Uterus (tissue), 4 donors: ENCODE results near the gene ACBD6. TPM values are rescaled to one million over a fixed set of nuclear protein-coding genes. Genes with fewer than 3 reads are reported as not detected.
A peak's percentile ranks its signal among the peaks of the same experiment; 100 is the strongest.

Source experiments
- DNase-seq, 2 donors: peaks; one replicate each; pipeline ENCODE4 v3.0.0-alpha.2; 2019 to 2020
- H3K27ac ChIP-seq, 2 donors: fragments of 200-600 bp; sonication (generic); 1 replicate in 1 of 2; 2 replicates in 1 of 2; pipeline ENCODE4 v1.5.1; 2016 to 2018
- H3K27me3 ChIP-seq, 2 donors: fragments of 200-600 bp; sonication (generic); one replicate each; pipeline ENCODE4 v1.5.1; 2018 to 2019; ENCODE audit warnings: control low read depth in 1 of 2
- H3K36me3 ChIP-seq, 2 donors: fragments of 200-600 bp; sonication (generic); one replicate each; pipeline ENCODE4 v1.5.1; 2019; ENCODE audit warnings: control low read depth in 1 of 2
- H3K4me1 ChIP-seq, 2 donors: fragments of 200-600 bp; sonication (generic); one replicate each; pipeline ENCODE4 v1.5.1; 2018 to 2019; ENCODE audit warnings: control low read depth in 1 of 2
- H3K4me3 ChIP-seq, 2 donors: fragments of 200-600 bp; sonication (generic); 1 replicate in 1 of 2; 2 replicates in 1 of 2; pipeline ENCODE4 v1.5.1; 2018 to 2019; ENCODE audit warnings: mild to moderate bottlenecking in 1 of 2
- H3K9me3 ChIP-seq, 2 donors: fragments of 200-600 bp; sonication (generic); one replicate each; pipeline ENCODE4 v1.5.1; 2019; ENCODE audit warnings: control low read depth in 1 of 2
- POLR2A ChIP-seq, 2 donors: fragments of 450-650 bp; IDR thresholded peaks; one replicate each; pipeline ENCODE4 v1.6.1; 2016; ENCODE audit warnings: antibody characterized with exemption in 2 of 2, mild to moderate bottlenecking in 1 of 2, moderate library complexity in 1 of 2
- intact Hi-C: fragments of 100-400 bp; cut with DNase I; formaldehyde crosslinking; loops from one replicate; pipeline ENCODE4 v1.15.1; 2023; ENCODE audit warnings: low total_unique reads
- total RNA-seq, 4 donors: library from RNA; depleted of rRNA in 3 of 4; stranded (reverse); fragments of >200 nt in 3 of 4; gene quantifications; one replicate each; pipeline versions ENCODE4 v1.1.0 to v1.2.4, GENCODE V29; 2014 to 2023
- TF ChIP-seq, protein P1 (sequence below), 4 experiments: fragments of 200-600 bp in 2 of 4; fragments of 450-650 bp in 2 of 4; sonication (generic) in 2 of 4; IDR thresholded peaks; one replicate each; pipeline ENCODE4 v1.5.1; 2016 to 2019; ENCODE audit warnings: antibody characterized with exemption in 4 of 4, mild to moderate bottlenecking in 2 of 4, moderate library complexity in 1 of 4
- donor health status: DM: yes; HTN: yes; CAD: no.

Gene ACBD6
- total RNA-seq, 4 donors from 2014 or later = 22.1 to 54.7 (median 39.6) TPM

DNA sequence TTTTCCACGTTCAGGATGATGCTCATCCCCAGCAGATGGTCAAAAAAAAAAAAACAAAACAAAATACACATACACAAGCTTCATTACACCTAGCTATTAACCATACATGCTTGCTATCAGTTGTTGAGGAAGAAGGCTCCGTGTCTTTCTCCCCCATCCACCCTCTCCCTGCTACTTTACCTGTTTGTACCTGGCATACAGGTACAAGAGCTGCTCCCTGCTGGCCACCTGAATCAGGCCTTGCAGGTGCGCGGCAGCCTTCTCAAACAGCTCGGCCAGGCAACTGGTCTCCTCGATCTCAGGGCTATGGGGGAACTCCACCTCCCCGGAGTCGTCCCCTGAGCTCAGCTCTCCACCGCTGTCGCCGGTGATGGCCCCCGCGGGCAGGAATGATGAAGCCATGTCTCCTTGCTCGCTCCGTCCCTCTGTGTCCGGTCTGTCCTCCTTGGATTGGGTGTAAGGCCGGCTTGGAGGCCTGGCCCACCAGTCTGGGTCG, 464 bp downstream of the ACBD6 start:
- intact Hi-C loops = no loop called here
- H3K27ac ChIP-seq = peak overlapping the region; percentile 86 to 95
- no peaks in the 10 kb centered on the region for H3K36me3 ChIP-seq
- H3K4me3 ChIP-seq = peak overlapping the region; percentile 77 to 89
- DNase-seq = no peak
- TF ChIP-seq, protein P1, sequence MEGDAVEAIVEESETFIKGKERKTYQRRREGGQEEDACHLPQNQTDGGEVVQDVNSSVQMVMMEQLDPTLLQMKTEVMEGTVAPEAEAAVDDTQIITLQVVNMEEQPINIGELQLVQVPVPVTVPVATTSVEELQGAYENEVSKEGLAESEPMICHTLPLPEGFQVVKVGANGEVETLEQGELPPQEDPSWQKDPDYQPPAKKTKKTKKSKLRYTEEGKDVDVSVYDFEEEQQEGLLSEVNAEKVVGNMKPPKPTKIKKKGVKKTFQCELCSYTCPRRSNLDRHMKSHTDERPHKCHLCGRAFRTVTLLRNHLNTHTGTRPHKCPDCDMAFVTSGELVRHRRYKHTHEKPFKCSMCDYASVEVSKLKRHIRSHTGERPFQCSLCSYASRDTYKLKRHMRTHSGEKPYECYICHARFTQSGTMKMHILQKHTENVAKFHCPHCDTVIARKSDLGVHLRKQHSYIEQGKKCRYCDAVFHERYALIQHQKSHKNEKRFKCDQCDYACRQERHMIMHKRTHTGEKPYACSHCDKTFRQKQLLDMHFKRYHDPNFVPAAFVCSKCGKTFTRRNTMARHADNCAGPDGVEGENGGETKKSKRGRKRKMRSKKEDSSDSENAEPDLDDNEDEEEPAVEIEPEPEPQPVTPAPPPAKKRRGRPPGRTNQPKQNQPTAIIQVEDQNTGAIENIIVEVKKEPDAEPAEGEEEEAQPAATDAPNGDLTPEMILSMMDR (IDR thresholded peaks at IDR 0.05) = no peak
- no peak for TF ChIP-seq POLR2A (IDR thresholded peaks at IDR 0.05)
- no peaks in the 10 kb centered on the region for H3K27me3 ChIP-seq
- no peaks in the 10 kb centered on the region for H3K9me3 ChIP-seq
- H3K4me1 ChIP-seq = peaks cover 0 to 8% of the 10 kb centered on the region in 2 donors

DNA sequence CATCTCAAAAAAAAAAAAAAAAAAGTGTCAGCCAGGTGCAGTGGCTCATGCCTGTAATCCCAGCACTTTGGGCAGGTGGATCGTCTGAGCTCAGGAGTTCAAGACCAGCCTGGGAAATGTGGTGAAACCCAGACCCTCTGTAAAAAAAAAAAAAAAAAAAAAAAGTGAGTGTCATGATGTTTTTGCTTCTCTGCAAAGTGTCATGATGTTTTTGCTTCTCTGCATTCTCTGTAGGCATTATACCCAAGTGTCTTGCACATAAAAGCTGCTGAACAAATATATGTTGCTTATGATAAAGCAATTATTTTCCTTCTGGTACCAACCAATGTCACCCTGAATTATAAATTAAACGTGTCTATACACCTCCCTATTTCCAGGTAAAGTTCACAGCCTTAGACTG, 1.7 kb downstream of the ACBD6 start:
- peaks cover 0 to 8% of the 10 kb centered on the region in 2 donors for H3K4me1 ChIP-seq
- no peaks in the 10 kb centered on the region for H3K36me3 ChIP-seq
- intact Hi-C loops = no loop called here
- TF ChIP-seq POLR2A (IDR thresholded peaks at IDR 0.05) = no peak
- TF ChIP-seq, protein P1 (IDR thresholded peaks at IDR 0.05) = no peak
- no peak overlapping the region for H3K27ac ChIP-seq
- H3K9me3 ChIP-seq = no peaks in the 10 kb centered on the region
- H3K27me3 ChIP-seq = no peaks in the 10 kb centered on the region
- no peak for DNase-seq
- peak overlapping the region in 1 of 2 donors; percentile 77 for H3K4me3 ChIP-seq

DNA sequence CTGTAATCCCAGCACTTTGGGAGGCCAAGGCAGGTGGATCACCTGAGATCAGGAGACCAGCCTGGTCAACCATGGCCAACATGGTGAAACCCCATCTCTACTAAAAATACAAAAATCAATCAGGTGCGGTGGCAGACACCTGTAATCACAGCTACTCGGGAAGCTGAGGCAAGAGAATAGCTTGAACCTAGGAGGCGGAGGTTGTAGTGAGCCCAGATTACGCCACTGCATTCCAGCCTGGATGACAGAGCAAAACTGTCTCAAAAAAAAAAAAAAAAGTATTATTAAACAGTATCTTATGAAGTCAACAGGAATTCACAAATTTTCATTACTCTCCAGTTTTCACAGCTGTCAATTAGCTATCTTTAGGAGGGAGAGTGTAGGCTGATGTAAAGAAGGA, 3.8 kb downstream of the ACBD6 start:
- H3K4me1 ChIP-seq = peaks cover 0 to 7% of the 10 kb centered on the region in 2 donors
- DNase-seq = no peak
- no peaks in the 10 kb centered on the region for H3K36me3 ChIP-seq
- intact Hi-C loops = no loop called here
- no peak overlapping the region for H3K4me3 ChIP-seq
- no peaks in the 10 kb centered on the region for H3K27me3 ChIP-seq
- H3K9me3 ChIP-seq = no peaks in the 10 kb centered on the region
- TF ChIP-seq, protein P1 (IDR thresholded peaks at IDR 0.05) = no peak
- no peak for TF ChIP-seq POLR2A (IDR thresholded peaks at IDR 0.05)
- no peak overlapping the region for H3K27ac ChIP-seq

DNA sequence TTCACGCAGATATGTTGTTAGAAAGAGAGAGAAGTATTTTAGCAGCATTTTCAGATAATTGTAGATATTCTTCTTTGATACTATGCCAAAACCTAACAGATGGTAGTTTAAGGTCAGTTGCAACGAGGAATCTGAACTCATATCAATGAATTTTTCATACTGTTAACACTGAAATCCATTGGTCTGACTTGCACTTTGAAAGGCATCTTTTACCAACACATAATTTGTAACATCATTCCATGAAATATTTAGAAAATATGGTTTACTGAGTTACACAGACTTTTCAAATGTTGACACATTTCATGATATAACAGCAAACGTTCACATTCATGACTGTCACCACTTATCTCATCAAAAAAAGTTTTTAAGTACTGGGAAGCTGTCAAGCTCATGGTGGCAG, 4.6 kb downstream of the ACBD6 start:
- no peak overlapping the region for H3K27ac ChIP-seq
- no peak overlapping the region for H3K4me3 ChIP-seq
- intact Hi-C loops = no loop called here
- H3K4me1 ChIP-seq = peaks cover 0 to 4% of the 10 kb centered on the region in 2 donors
- H3K36me3 ChIP-seq = no peaks in the 10 kb centered on the region
- no peak for DNase-seq
- no peaks in the 10 kb centered on the region for H3K27me3 ChIP-seq
- H3K9me3 ChIP-seq = no peaks in the 10 kb centered on the region
- TF ChIP-seq POLR2A (IDR thresholded peaks at IDR 0.05) = no peak
- TF ChIP-seq, protein P1 (IDR thresholded peaks at IDR 0.05) = no peak

DNA sequence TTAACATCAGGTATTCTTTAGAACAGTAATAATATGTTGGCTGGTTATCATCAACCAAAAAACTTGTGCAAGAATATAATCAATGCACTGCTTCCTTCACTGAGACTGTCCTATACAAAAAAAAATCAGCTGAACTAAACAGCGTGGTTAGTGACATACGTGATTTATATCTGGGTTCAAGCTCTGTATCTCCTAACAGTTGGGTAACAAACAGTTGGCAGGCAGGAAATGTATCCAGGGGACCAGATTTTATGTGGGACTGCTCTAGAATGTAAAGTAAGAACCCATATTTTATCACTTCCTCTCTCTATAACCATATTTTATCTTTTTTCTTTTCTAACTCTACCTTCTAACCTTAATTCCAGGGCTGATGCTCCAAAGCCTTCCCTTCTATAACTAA, 8.0 kb downstream of the ACBD6 start:
- H3K4me3 ChIP-seq = no peak overlapping the region
- H3K27ac ChIP-seq = no peak overlapping the region
- no peaks in the 10 kb centered on the region for H3K9me3 ChIP-seq
- no peaks in the 10 kb centered on the region for H3K27me3 ChIP-seq
- intact Hi-C loops = no loop called here
- DNase-seq = no peak
- TF ChIP-seq POLR2A (IDR thresholded peaks at IDR 0.05) = no peak
- TF ChIP-seq, protein P1 (IDR thresholded peaks at IDR 0.05) = no peak
- no peaks in the 10 kb centered on the region for H3K36me3 ChIP-seq
- no peaks in the 10 kb centered on the region for H3K4me1 ChIP-seq
